RCC 7860 (cell line): ENCODE results near the gene PDAP1.
"Not testable (repeated sequence)": the region's sequence is repeated elsewhere in the genome, so short reads cannot be mapped to it uniquely, and the experiment has no call there.

Experiments
- DNase-seq: peaks from one replicate; pipeline ENCODE4 v3.0.0-alpha.2; 2015; ENCODE audit warnings: low spot score
- FAIRE-seq: peaks from 2 replicates; lab custom pipeline; 2012; peaks lifted over from hg19 to GRCh38; lab: Jason Lieb, UNC

PDAP1 gene

DNA sequence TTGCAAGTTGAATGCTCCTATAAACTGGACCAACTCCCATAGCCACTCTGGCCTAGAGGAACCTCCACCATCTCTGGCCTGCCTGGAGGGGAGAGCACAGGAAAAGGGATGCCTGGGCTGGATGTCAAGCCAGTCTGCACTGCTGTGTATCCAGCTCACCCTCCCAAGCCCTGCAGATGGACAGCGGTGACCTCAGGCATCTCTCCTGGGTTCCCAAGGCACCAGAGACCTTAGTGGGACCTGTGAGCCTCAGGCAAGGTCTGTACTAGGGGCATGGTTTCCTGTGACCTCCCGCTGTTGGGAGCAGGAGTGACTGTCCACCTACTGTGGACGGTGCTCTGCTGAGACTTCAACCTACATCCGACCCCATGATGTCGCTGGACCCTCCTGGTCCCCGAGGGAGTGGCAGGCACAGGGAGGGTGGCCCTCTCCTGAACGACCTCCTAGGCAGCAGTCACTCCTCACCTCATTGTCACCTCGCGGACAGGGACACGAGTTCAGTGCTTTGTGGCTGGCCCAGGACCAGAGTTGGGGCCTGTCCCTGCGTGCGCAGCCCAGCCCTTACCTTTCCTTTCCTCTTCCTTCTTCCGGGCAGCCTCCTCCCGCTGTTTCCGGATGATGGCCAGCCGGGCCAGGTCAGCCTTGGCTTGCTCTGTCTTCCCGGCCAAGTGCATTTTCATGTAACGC, 11.0 kb downstream of the PDAP1 start:
- DNase-seq (no peak), FAIRE-seq (no peak)

DNA sequence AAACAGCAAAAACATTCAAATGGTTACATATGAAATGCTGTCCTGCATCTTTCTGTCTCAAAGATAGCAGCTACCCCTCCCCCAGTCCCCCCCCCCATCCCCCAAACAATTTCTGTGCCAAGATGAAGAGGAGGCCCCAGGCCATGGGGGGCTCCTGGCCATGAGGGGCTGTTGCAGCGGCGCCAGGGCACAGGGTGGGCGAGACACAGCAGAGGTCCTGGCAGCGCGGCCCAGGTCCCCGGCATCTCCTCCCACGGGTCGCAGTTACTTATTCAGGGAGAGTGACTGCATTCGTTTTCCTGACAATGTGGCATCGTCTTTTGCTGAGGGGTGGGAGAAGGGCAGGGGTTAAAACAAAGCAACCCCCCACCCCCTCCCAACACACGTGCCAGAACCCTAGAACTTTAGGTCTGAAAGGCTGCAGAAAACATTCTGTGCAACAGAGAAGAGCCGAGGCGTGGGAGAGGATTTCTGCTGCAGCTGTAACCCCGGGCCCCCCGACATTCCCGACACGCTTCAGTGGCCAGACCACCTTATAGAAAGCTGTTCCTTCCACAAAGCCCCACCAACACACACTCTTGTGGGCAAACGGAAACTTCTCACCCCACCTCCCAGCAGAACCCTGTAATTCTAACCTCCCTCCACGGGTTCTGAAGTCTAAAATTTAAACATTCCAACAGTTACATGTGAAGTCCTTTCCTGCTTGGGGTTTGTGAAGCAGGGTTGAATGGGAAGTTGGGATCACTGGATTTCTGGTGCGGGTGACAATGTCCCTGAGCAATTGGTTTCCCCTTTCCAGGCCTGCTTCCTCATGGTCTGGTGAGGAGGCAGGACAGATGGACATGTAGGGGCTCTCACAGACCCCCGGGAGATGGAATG, 11.7 kb downstream of the PDAP1 start:
- FAIRE-seq, result no peak
- no peak for DNase-seq

DNA sequence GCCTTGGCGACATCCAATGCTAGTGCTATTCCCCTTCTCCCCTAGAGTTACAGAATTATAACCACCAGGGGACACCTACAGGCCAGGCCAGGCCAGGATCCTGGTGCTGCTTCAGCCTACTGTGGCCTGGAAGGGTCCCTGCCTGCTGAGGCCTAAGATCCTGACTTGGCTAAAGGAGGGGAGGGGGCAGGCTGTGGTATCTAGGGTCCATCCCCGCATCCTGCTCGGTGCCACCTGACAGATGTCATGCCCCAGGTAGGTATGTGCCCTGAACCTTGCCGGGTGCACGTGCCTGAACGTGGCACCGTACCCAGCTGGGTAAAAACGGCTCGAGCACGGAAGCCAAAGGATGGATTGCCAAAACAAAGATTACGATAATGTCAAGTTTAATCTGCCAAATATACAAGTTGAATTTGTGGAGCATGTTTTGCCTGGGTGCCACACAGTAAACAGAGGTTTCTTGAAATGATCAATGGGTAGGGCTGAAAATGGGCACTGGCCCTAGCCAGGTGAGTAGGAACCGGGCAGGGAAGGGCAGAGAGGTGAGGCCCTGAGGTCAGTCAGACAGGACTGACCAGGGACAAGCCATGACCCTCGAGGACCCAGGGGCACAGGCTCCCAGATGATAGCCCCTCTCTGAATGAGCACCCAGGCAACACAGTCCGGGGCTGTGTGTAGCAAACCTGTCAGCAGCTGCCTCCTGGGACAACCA, 12.6 kb downstream of the PDAP1 start:
- FAIRE-seq (no peak), DNase-seq (no peak)

DNA sequence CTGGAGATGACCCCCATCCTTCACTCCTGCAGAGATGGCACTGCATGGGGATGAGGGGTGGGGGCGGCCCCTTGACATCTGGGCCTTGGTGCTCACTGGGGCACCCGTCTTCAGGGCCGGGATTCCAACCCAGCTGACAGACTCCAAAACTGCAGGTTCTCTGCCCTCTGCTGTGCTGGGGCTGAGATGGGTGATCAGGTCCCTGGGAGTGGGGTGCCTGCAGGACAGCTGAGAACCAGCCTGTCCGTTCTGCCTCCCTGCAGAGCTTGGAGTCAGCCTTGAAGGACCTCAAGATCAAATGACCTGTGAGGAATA, 14.3 kb downstream of the PDAP1 start:
- FAIRE-seq, result no peak

DNA sequence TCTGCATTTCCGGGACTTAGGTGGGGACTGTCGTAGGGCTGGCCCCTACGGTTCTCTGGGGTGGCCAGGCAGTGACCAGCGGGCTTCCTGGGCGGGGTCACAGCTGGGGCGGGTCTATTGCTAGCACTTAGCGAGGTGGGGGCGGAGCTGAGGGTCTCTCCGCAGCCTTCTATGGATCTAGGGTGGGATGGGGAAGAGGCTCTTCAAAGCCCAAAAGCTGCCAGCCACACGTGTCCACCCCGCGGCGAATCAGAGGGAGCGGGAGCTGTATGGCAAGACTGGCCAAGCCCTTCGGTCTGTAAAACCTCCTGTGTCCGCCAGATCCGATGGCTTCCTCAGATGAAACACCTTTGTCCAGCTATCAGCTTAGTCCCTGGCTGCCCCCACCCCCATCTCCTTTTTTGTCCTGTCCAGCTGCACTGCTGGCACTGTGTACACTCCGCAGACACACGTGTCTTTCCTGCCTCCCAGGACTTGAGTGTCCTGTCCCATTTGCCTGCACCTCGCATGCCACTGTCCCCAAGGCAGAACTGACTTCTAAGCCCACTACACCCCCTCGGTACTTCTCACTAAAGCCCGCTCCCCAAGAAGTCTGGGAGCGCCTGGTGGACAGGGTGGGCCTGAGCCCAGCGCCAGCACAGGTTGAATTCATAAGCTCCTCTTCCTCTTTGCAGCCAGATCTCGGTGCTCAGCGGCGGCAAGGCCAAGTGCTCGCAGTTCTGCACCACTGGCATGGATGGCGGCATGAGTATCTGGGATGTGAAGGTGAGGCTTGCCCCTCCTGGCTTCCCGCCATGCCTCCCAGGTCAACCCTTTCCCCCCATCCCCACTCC, 14.8 kb downstream of the PDAP1 start:
- FAIRE-seq, result no peak
- DNase-seq, result no peak

More for the DNA sequence above, 14.3 kb downstream of the PDAP1 start:
- DNase-seq, result no peak

DNA sequence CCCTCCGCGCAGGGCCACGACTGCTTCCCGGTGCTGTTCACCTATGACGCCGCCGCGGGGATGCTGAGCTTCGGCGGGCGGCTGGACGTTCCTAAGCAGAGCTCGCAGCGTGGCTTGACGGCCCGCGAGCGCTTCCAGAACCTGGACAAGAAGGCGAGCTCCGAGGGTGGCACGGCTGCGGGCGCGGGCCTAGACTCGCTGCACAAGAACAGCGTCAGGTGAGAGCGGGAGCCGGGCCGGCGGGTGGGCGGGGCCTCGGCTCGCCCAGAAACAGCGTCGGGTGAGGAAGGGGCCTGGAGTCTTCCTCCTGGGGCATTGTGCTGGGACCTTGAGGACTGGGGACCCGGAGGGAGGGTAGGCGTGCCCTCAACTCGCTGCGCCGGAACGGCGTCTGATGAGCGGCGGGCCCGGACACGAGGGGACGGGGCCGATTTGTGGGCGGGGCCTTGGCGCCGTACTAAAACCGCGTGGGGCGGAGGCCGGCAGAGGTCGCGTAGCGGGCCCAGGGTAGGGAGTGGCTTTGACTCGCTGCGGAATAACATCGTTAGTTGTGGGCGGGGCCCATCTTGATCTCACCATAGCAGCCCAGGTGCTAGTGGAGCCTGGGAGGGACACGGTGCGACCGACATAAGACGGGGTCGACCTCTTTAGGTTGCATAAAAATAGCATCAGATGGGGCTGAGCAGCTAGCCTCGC, 15.6 kb downstream of the PDAP1 start:
- FAIRE-seq (no peak), DNase-seq (no peak)

DNA sequence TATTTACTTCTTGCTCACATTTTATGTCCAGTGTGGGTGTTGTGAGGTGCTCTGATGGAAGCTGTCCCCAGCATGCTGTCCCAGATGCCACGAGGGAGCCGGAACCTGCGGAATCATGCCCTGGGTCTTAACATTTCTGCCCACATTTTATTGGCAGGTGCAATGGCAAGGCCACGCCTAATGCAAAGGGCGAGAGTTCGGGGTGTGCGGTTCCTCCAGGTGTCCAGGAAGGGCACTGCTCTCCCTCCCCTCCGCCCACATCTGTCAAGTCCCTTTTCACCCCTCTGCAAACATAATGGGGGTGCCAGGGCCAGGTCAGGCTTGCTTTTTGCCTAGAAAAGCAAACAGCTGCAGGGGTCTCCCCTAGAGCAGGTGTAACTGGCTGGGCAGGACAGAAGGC, 16.4 kb downstream of the PDAP1 start:
- DNase-seq (no peak), FAIRE-seq (no peak)

DNA sequence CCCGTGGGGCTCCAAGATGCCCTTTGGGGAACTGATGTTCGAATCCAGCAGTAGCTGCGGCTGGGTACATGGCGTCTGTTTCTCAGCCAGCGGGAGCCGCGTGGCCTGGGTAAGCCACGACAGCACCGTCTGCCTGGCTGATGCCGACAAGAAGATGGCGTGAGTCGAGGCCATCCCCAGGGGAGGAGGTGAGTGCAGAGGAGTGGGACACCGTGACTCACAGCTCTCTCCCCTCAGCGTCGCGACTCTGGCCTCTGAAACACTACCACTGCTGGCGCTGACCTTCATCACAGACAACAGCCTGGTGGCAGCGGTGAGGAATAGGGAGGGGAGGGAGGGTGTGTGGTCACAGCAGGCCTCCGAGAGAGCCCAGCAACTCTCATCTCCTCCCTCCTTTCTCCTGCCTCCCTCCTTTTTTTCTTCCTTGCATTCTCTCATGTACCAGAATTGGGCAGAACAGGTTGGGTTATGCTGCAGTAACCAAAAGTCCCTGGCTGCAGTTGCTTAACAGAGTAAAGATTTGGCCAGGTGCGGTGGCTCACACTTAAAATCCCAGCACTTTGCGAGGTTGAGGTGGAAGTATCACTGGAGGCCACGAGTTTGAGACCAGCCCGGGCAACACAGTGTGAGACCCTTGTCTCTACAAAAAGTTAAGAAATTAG, 17.3 kb downstream of the PDAP1 start:
- FAIRE-seq, result no peak
- DNase-seq, result no peak

DNA sequence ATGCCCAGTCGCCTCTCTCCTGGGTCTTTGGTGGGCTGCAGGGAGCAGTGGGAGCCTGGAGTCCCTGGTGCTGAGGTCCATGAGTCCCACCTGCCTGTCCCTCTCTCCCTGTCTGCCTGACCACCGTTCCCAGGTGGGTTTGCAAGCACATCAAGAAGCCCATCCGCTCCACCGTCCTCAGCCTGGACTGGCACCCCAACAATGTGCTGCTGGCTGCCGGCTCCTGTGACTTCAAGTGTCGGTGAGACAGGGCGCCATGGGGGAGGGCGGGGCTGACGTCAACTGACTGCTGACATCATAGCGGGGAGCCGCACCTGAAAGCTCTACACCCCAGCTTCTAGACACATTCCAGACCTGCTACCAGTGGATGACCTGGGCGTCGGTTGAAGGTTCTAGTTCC, 18.6 kb downstream of the PDAP1 start:
- no peak for DNase-seq
- FAIRE-seq, result no peak

DNA sequence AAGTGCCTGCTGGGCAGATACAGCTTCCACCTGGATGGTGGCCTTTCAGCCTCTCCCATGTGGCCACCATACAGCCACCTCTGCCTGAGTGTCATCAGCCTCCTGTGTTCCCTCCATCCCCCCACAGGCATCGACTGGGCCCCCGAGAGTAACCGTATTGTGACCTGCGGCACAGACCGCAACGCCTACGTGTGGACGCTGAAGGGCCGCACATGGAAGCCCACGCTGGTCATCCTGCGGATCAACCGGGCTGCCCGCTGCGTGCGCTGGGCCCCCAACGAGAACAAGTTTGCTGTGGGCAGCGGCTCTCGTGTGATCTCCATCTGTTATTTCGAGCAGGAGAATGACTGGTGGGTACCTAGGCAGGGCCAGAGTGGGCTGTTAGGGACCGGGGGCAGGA, 20.5 kb downstream of the PDAP1 start:
- FAIRE-seq, result no peak

DNA sequence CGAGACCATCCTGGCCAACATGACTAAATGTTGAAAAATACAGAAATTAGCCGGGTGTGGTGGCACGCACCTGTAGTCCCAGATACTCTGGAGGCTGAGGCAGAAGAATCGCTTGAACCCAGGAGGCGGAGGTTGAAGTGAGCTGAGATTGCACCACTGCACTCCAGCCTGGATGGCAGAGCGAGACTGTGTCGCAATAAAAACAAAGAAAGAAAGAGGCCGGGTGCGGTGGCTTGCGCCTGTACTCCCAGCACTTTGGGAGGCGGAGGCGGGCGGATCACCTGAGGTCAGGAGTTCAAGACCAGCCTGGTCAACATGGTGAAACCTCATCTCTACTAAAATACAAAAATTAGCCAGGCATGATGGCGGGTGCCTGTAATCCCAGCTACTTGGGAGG, 21.2 kb downstream of the PDAP1 start:
- not testable (repeated sequence) for FAIRE-seq, DNase-seq

More for the DNA sequence above, 20.5 kb downstream of the PDAP1 start:
- DNase-seq, result no peak

DNA sequence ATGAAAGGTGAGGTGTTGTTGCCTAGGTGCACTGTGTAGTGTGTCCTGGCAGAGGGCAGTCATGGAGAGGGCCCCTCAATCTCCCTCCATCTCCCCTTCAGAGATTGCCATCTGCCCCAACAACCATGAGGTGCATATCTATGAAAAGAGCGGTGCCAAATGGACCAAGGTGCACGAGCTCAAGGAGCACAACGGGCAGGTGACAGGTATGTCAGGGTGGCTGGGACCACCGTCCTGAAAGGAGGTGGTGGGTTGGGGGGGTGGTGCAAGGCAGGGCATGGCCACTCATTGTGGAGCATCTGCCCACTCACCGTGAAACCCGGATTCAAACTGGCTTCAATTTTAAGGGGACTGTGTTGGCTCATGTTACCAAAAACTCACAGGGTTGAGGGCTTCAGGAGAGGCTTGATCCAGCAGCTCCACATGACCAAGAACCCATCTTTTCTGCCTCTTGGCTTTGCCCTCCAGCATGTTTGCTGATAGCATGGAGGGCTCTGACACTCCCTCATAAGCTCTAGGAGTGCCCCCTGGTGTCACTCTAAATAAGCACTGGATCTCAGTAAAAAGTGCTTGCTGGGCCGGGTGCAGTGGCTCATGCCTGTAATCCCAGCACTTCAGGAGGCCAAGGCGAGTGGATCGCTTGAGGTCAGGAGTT, 21.7 kb downstream of the PDAP1 start:
- FAIRE-seq, result no peak
- DNase-seq, result peak; percentile 57

DNA sequence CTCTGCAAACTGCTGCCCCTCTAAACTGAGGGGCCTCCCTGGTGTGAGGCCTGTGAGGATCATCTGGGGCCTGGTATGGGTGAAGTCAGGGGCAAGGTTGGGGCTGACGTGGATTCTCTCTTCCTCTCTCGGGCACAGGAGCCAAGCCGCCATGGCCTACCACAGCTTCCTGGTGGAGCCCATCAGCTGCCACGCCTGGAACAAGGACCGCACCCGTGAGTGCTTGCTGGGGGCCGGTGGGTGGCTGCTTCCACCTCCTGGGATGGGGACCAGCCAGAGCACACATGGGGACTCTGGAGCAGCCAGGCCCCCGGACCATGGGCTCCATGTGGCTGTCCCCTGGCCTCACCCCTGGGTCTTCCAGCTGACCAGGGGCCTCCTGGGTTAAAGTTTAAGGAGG, 22.8 kb downstream of the PDAP1 start:
- FAIRE-seq (no peak), DNase-seq (no peak)

DNA sequence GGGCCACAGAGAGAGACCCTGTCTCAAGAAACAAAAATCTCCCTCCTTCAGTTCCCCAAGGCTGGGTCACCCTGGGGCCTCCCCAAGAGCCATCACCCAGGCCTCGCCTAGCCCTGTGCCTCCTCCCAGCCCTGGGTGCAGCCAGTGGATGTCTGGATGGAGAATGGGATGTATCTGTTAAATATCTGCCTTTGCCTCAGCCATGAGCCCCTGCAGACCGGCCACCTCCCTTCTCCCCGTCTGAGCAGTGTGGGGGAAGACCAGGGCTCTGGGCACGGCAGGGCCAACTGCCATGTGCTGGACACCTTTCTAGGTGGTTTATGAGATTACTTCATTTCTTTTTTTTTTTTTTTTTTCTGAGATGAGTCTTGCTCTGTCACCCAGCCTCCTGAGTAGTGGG, 23.9 kb downstream of the PDAP1 start:
- no peak for FAIRE-seq

DNA sequence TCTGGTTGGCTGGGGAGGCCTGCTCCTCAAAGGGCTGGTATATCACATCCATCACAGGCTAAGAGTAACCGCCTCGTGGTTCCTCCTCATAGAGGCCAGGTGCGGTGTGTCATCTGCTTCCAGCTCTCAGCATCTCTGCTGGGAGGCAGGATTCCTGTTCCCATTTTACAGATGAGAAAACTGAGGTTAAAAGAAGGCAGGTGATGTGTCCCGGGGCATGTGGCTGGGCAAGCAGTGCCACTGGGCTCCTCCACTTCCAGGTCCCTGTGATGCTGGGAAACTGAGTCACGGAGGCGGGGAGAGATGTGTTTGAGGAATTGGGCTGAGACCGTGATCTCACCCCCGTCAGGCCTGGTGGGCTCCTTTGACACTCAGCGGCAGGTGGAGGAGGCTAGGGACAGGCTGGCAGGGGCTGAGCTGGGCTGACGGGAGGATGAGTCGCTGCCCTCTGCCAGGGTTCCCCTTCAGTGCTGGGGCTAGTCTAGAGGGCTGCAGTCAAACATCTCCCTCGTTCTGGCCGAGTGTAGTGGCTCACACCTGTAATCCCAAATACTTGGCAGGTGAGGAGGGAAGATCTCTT, 24.5 kb downstream of the PDAP1 start:
- DNase-seq (no peak), FAIRE-seq (no peak)

More for the DNA sequence above, 23.9 kb downstream of the PDAP1 start:
- DNase-seq, result no peak

DNA sequence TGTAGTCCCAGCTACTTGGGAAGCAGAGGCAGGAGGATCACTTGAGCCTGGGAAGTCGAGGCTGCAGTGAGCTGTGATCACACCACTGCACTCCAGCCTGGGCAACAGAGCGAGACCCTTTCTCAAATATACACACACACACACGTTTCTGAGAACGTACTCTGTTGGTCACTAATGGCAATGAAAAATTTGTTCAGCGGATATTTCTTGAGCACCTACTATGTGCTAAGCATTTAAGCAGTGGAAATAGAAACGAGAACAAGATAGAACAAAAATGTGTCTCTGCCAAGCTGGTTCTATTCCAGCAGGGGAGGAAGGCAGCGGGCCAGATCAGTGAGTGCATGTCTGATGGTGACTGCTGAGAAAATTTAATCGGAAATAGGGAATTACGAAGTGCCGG, 25.2 kb downstream of the PDAP1 start:
- no peak for FAIRE-seq
- no peak for DNase-seq

DNA sequence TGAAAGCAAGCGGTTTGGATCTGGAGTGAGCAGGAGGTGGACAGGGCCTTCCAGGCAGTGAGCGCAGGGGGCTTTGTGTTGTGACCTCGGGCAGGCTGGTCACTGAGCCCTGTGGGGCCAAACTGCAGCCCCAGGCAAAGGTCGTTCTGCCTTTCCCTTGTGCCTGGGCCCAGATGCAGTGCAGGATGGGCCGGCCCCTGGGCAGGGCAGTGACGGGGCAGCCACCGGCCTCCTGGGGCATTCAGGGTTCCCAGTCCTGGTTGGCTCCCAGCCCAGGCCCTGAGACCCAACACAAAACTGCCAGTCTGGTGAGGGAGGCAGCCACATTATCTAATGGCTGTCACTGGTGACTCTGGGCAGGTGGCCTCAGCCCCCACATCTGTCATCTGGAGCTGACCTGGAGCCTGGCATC, 26.7 kb downstream of the PDAP1 start:
- DNase-seq, result no peak
- FAIRE-seq, result no peak

DNA sequence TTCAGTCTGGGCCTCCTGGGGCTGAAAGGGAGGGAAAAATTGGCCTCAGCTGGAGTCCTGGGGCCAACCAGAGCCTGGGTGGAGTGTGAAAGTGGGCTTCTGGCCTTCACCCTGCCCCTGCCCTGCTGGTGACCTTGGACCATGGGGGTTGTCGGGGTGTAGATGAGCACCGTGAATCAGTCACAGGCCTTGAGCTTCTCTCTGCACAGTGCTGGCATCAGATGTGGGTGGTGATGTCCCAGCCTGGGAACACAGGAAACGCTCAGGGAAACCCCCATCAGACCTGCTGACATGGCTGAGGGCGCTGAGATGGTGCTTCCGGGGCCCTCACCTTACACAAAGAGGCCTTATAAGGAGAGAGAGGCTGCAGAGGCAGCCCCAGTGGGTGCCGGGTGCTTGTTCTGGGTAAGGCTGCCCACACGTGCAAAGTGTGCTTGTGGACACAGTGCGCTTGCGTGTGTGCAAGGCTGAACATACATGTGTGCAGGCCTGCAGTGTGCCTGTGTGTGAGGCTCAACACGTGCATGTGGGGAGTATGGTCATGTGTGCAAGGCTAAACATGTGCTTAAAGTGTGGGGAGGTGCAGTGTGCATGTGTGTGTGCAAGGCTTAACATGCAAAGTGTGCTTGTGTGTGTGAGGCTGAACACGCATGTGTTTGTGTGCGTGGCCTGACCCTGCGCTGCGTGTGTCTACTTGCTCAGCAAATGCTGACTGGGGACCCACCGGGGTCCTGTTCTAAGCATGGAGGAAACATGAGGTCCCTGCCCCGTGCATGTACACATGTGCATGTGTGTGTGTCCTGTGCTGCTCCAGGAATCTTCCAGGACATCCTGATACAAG, 27.4 kb downstream of the PDAP1 start:
- DNase-seq (peak; percentile 85), FAIRE-seq (no peak)
